Activated CD4-positive, alpha-beta T cell treated with anti-CD3 and anti-CD28 coated beads for 4 hours (primary cell): Measurements from ENCODE around the gene CHPF.

ENCODE experiments used
- DNase-seq, 2 donors: peaks; one replicate each; pipeline ENCODE4 v3.0.0-alpha.2; 2020

Gene CHPF

DNA sequence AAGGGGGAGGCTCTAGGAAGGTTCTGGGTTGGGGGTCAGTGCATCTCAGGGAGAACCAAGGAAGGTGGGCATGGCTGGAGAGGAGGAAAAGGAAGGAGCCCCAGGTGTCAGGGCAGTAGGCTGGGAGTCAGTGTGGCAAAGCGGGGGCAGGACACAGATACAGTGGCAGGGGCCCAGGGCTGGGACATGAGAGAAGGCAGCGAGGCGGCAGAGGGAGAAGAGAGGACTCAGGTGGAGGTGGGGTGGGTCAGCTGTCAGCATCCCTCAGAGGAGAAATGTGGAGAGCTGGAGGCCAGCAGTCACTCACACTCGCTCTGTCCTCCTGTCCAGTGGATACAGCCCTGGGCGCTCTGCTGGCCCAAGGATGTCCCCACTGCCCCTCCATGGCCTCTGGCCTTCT lies 50.5 kb downstream of the CHPF start:
- DNase-seq = no peak

DNA sequence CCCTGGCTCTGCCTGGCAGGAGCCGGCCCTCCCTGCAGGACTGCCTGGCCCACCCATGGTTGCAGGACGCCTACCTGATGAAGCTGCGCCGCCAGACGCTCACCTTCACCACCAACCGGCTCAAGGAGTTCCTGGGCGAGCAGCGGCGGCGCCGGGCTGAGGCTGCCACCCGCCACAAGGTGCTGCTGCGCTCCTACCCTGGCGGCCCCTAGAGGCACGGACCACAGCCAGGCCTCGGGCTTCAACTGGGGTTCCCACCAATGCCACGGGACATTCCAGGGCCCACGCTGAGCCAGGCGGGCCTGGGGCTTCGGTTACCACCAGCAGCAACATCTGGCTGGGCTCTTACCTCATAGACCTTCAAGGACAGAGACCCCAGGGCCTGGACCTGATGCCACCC lies 51.0 kb downstream of the CHPF start:
- no peak for DNase-seq

DNA sequence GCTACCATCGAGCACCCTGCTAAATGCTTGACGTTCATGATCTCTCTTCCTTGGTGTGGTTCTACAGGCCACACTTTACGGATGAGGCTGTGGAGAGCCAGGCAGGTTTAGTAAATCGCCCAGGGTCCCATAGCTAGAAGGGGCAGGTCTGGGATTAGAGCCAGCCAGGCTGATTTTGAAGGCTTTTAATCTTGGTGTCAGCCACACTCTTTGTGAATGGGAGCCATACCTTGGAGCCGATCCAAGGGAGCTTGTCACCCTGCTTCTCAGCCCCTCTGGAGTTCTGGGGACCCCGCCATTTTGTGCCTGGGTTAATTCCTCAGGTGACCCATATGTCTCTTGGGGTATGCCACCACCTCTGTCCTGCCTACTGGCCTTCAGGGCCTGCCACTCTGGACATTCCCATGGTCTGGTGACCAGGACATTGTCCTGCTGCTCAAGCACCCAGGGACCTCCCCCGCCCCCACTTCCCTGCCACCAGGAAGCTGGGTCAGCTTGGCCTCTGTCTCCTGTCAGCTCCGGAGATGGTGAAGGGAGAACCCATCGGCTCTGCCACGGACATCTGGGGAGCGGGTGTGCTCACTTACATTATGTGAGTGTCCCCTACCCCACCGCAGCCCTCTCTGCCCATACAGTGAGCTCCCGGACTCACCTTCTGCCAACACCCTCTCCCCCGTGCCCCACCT lies 52.2 kb downstream of the CHPF start:
- no peak for DNase-seq

DNA sequence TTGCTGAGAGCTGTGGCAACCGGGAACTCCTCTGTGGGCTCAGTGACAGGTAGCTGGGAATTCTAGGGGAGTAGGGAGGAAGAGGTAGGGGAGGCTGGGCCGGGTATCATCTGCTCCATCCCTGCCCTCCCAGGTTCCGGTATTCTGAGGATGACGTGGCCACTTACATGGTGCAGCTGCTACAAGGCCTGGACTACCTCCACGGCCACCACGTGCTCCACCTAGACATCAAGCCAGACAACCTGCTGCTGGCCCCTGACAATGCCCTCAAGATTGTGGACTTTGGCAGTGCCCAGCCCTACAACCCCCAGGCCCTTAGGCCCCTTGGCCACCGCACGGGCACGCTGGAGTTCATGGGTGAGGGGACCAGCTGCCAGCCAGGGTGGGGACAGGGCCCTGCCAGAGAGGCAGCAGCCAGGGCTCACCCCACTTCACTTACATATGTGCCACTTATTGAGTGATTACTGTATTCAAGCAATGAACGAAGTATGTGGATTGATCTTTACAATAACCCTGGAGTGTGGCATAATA lies 52.9 kb downstream of the CHPF start:
- no peak for DNase-seq

DNA sequence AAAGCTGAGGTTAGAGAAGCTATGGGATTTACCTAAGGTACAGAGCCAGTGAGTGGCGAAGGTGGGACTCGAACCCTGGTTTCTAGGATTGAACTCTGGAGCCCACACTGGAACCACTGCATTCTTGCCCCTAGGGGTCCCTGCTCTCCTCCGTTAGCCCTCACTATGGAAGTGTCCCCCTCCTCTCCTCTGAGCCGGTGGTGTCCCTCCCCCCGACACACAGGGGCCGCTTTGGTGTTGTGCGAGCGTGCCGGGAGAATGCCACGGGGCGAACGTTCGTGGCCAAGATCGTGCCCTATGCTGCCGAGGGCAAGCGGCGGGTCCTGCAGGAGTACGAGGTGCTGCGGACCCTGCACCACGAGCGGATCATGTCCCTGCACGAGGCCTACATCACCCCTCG lies 53.4 kb downstream of the CHPF start:
- DNase-seq = no peak

DNA sequence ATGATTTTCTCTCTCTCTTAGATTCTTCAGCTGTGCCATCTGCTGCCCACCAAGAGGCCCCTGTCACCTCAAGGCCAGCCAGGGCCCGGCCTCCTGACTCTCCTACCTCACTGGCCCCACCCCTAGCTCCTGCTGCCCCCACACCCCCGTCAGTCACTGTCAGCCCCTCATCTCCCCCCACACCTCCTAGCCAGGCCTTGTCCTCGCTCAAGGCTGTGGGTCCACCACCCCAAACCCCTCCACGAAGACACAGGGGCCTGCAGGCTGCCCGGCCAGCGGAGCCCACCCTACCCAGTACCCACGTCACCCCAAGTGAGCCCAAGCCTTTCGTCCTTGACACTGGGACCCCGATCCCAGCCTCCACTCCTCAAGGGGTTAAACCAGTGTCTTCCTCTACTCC lies 54.3 kb downstream of the CHPF start:
- no peak for DNase-seq
